ENCODE data around the gene TCERG1L.
A peak's percentile ranks its signal among the peaks of the same experiment; 100 is the strongest.

Gene TCERG1L

GRCh38 chr10:131311661-131312477 lies at the start of gene TCERG1L:
TSS of gene TCERG1L (minus strand) at chr10:131311721. CDS start at chr10:131311635, 86 bp downstream.
- Mint-ChIP-seq H3K9me3 (no peaks in the 10 kb centered on the region), H3K27ac (peak within 1 kb of the TSS; percentile 28), H3K36me3 (no peaks in the 10 kb centered on the region), H3K27me3 (peaks cover 55% of the 10 kb centered on the region), H3K4me3 (peak within 1 kb of the TSS; percentile 48), H3K4me1 (peaks cover 13% of the 10 kb centered on the region)
- peak; percentile 26 for DNase-seq
- CTCF ChIA-PET = no interaction called here

GRCh38 chr10:131358741-131359442 lies 47.4 kb upstream of the TCERG1L start:
- H3K4me3 Mint-ChIP-seq = no peak overlapping the region
- peaks cover 3% of the 10 kb centered on the region for H3K9me3 Mint-ChIP-seq
- no peaks in the 10 kb centered on the region for H3K36me3 Mint-ChIP-seq
- H3K27me3 Mint-ChIP-seq = no peaks in the 10 kb centered on the region
- DNase-seq = no peak
- CTCF ChIA-PET = no interaction called here
- H3K4me1 Mint-ChIP-seq = no peaks in the 10 kb centered on the region
- H3K27ac Mint-ChIP-seq = no peak overlapping the region

GRCh38 chr10:131356442-131356841 lies 44.9 kb upstream of the TCERG1L start:
- Mint-ChIP-seq H3K27me3 (no peaks in the 10 kb centered on the region), H3K9me3 (peaks cover 5% of the 10 kb centered on the region), H3K4me3 (no peak overlapping the region), H3K36me3 (no peaks in the 10 kb centered on the region), H3K4me1 (no peaks in the 10 kb centered on the region), H3K27ac (no peak overlapping the region)
- no peak for DNase-seq
- CTCF ChIA-PET = no interaction called here

- CTCF ChIA-PET = no interaction called here
Measured at GRCh38 chr10:131355881-131356280, 44.4 kb upstream of the TCERG1L start.

GRCh38 chr10:131355056-131355455 lies 43.5 kb upstream of the TCERG1L start:
- Mint-ChIP-seq H3K4me3 (no peak overlapping the region), H3K4me1 (no peaks in the 10 kb centered on the region), H3K27me3 (no peaks in the 10 kb centered on the region), H3K27ac (no peak overlapping the region), H3K36me3 (no peaks in the 10 kb centered on the region), H3K9me3 (peaks cover 2% of the 10 kb centered on the region)
- CTCF ChIA-PET = no interaction called here
- no peak for DNase-seq

More at GRCh38 chr10:131355881-131356280, 44.4 kb upstream of the TCERG1L start:
- Mint-ChIP-seq H3K27ac (no peak overlapping the region), H3K27me3 (no peaks in the 10 kb centered on the region), H3K9me3 (peaks cover 5% of the 10 kb centered on the region), H3K4me1 (no peaks in the 10 kb centered on the region), H3K36me3 (no peaks in the 10 kb centered on the region), H3K4me3 (no peak overlapping the region)
- DNase-seq = no peak

GRCh38 chr10:131354380-131354779 lies 42.9 kb upstream of the TCERG1L start:
- Mint-ChIP-seq H3K4me1 (no peaks in the 10 kb centered on the region), H3K4me3 (no peak overlapping the region), H3K27me3 (no peaks in the 10 kb centered on the region), H3K9me3 (peaks cover 5% of the 10 kb centered on the region), H3K36me3 (no peaks in the 10 kb centered on the region), H3K27ac (no peak overlapping the region)
- CTCF ChIA-PET = no interaction called here
- DNase-seq = no peak

- H3K4me1 Mint-ChIP-seq = no peaks in the 10 kb centered on the region
- H3K4me3 Mint-ChIP-seq = no peak overlapping the region
- no peaks in the 10 kb centered on the region for H3K36me3 Mint-ChIP-seq
- no peak for DNase-seq
- no peaks in the 10 kb centered on the region for H3K27me3 Mint-ChIP-seq
- H3K9me3 Mint-ChIP-seq = peaks cover 5% of the 10 kb centered on the region
- CTCF ChIA-PET = no interaction called here
- H3K27ac Mint-ChIP-seq = no peak overlapping the region
Measured at GRCh38 chr10:131352765-131353290, 41.3 kb upstream of the TCERG1L start.

- Mint-ChIP-seq H3K27ac (no peak overlapping the region), H3K4me1 (no peaks in the 10 kb centered on the region), H3K36me3 (no peaks in the 10 kb centered on the region), H3K4me3 (no peak overlapping the region), H3K9me3 (peaks cover 5% of the 10 kb centered on the region), H3K27me3 (no peaks in the 10 kb centered on the region)
- CTCF ChIA-PET = no interaction called here
- no peak for DNase-seq
Measured at GRCh38 chr10:131350660-131351059, 39.1 kb upstream of the TCERG1L start.

GRCh38 chr10:131350245-131350644 lies 38.7 kb upstream of the TCERG1L start:
- Mint-ChIP-seq H3K4me3 (no peak overlapping the region), H3K27ac (no peak overlapping the region), H3K4me1 (no peaks in the 10 kb centered on the region), H3K9me3 (peaks cover 5% of the 10 kb centered on the region), H3K27me3 (no peaks in the 10 kb centered on the region), H3K36me3 (no peaks in the 10 kb centered on the region)
- CTCF ChIA-PET = no interaction called here
- DNase-seq = no peak

- Mint-ChIP-seq H3K27me3 (no peaks in the 10 kb centered on the region), H3K36me3 (no peaks in the 10 kb centered on the region), H3K4me3 (no peak overlapping the region), H3K4me1 (no peaks in the 10 kb centered on the region), H3K27ac (no peak overlapping the region), H3K9me3 (peaks cover 4% of the 10 kb centered on the region)
- DNase-seq = no peak
- CTCF ChIA-PET = no interaction called here
Measured at GRCh38 chr10:131346456-131346855, 34.9 kb upstream of the TCERG1L start.

GRCh38 chr10:131345691-131346090 lies 34.2 kb upstream of the TCERG1L start:
- Mint-ChIP-seq H3K4me1 (no peaks in the 10 kb centered on the region), H3K36me3 (no peaks in the 10 kb centered on the region), H3K9me3 (peaks cover 5% of the 10 kb centered on the region), H3K27me3 (no peaks in the 10 kb centered on the region), H3K27ac (no peak overlapping the region), H3K4me3 (no peak overlapping the region)
- DNase-seq = no peak
- CTCF ChIA-PET = no interaction called here

- Mint-ChIP-seq H3K36me3 (no peaks in the 10 kb centered on the region), H3K4me3 (no peak overlapping the region), H3K4me1 (no peaks in the 10 kb centered on the region), H3K27me3 (no peaks in the 10 kb centered on the region), H3K27ac (no peak overlapping the region), H3K9me3 (peaks cover 6% of the 10 kb centered on the region)
- DNase-seq = no peak
- CTCF ChIA-PET = no interaction called here
Measured at GRCh38 chr10:131344747-131345146, 33.2 kb upstream of the TCERG1L start.

GRCh38 chr10:131337741-131338140 lies 26.2 kb upstream of the TCERG1L start:
- H3K36me3 Mint-ChIP-seq = no peaks in the 10 kb centered on the region
- CTCF ChIA-PET = no interaction called here
- H3K4me1 Mint-ChIP-seq = no peaks in the 10 kb centered on the region
- H3K27me3 Mint-ChIP-seq = no peaks in the 10 kb centered on the region
- no peak overlapping the region for H3K27ac Mint-ChIP-seq
- H3K4me3 Mint-ChIP-seq = no peak overlapping the region
- H3K9me3 Mint-ChIP-seq = peaks cover 6% of the 10 kb centered on the region
- DNase-seq = no peak

GRCh38 chr10:131332821-131333220 lies 21.3 kb upstream of the TCERG1L start:
- Mint-ChIP-seq H3K9me3 (no peaks in the 10 kb centered on the region), H3K27me3 (no peaks in the 10 kb centered on the region), H3K27ac (no peak overlapping the region), H3K36me3 (no peaks in the 10 kb centered on the region), H3K4me1 (no peaks in the 10 kb centered on the region), H3K4me3 (no peak overlapping the region)
- DNase-seq = no peak
- CTCF ChIA-PET = no interaction called here

GRCh38 chr10:131323880-131324279 lies 12.4 kb upstream of the TCERG1L start:
- Mint-ChIP-seq H3K27me3 (peaks cover 24% of the 10 kb centered on the region), H3K36me3 (no peaks in the 10 kb centered on the region), H3K4me1 (no peaks in the 10 kb centered on the region), H3K27ac (no peak overlapping the region), H3K9me3 (no peaks in the 10 kb centered on the region), H3K4me3 (no peak overlapping the region)
- CTCF ChIA-PET = no interaction called here
- no peak for DNase-seq

All from activated naive CD4-positive, alpha-beta T cell treated with anti-CD3 and anti-CD28 coated beads, Interleukin-2, amount 10 ng/mL, durations not matched to agents 7 days and 5 days (primary cell).